GM10248 (cell line): ENCODE measurements around the gene KCNF1.

Experiments
- CTCF ChIA-PET: fragments of 300-600 bp; sonication (Branson Sonifier 250); formaldehyde crosslinking; extraction: SDS; loops from one replicate; lab custom pipeline; 2021; ENCODE audit warnings: antibody characterized with exemption; lab: Yijun Ruan, JAX
- POLR2A ChIA-PET: fragments of 350-650 bp; sonication (Branson Sonifier 250); formaldehyde crosslinking; extraction: SDS; loops from one replicate; lab custom pipeline; 2020; ENCODE audit warnings: antibody characterized with exemption; lab: Yijun Ruan, JAX
- DNase-seq: peaks from one replicate; pipeline ENCODE4 v3.0.0; 2012; ENCODE audit errors: extremely low spot score
- TF ChIP-seq, protein P1 (sequence below): IDR thresholded peaks from 2 replicates; pipeline ENCODE4 v1.5.1; 2012; ENCODE audit warnings: mild to moderate bottlenecking, low read depth; ENCODE audit errors: extremely low read depth, missing control alignments, control extremely low read depth

The KCNF1 gene

DNA sequence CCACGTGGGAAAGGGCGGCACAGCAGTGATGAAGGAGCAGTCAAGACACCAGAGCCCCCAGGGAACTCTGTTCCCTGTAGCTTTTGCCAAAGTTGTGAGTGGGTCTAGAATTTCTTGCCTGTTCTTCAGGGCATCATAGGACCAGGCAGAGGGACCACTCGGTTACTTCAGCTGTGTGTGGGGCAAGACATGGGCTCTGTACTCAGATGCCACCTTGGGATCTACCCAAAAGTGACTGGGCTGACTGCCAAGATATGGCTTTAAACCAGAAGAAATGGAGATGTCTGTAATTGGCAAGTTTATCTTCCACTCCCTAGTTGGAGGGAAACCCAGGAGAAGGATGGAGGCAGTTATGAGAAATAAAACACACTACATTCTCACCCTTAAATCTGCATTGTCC lies 29.6 kb downstream of the KCNF1 start:
- TF ChIP-seq, protein P1, sequence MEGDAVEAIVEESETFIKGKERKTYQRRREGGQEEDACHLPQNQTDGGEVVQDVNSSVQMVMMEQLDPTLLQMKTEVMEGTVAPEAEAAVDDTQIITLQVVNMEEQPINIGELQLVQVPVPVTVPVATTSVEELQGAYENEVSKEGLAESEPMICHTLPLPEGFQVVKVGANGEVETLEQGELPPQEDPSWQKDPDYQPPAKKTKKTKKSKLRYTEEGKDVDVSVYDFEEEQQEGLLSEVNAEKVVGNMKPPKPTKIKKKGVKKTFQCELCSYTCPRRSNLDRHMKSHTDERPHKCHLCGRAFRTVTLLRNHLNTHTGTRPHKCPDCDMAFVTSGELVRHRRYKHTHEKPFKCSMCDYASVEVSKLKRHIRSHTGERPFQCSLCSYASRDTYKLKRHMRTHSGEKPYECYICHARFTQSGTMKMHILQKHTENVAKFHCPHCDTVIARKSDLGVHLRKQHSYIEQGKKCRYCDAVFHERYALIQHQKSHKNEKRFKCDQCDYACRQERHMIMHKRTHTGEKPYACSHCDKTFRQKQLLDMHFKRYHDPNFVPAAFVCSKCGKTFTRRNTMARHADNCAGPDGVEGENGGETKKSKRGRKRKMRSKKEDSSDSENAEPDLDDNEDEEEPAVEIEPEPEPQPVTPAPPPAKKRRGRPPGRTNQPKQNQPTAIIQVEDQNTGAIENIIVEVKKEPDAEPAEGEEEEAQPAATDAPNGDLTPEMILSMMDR, result no peak
- ChIA-PET CTCF (no interaction called here), POLR2A (no interaction called here)

DNA sequence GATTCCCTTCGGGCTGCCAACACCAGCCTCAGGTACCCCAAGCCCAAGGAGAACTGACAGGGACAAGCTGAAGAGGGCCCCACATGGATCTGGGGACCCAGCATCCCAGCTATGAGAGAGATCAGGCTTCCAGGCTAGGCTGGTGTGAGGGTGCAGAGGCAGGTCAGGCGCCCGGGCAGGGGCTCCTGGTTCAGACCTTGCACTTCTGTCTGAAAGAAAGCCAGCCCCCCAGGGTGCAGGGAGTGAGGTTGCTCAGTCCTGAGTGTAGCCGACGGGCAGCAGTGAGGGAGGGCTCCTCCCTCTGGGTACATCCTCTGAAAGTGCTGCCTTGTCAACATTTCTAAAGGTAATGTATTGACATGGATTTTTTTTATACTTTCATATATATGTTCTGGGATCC lies 33.1 kb downstream of the KCNF1 start:
- ChIA-PET POLR2A (no interaction called here), CTCF (no interaction called here)
- TF ChIP-seq, protein P1, result no peak
- DNase-seq, result no peak

More for the DNA sequence above, 29.6 kb downstream of the KCNF1 start:
- DNase-seq, result no peak

DNA sequence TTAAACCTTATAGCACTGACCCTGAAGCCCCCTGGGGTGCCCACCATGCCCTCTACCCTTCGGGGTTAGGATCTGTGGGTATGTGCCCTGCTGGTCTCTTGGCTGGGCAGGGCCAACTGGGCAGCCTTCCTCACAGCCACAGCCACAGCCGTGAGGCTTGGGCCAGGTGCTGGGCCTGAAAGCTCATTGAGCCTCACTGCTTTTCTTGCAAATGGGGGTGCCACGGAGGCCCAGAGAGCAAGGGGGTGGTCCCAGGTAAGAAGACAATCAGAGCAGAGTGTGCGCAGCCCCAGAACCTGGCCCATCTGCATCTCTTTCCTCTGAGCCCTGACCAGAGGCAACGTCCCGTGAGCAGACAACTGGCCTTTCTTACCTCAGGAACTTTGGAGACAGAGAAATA lies 34.7 kb downstream of the KCNF1 start:
- POLR2A ChIA-PET, result no interaction called here
- CTCF ChIA-PET, result no interaction called here

DNA sequence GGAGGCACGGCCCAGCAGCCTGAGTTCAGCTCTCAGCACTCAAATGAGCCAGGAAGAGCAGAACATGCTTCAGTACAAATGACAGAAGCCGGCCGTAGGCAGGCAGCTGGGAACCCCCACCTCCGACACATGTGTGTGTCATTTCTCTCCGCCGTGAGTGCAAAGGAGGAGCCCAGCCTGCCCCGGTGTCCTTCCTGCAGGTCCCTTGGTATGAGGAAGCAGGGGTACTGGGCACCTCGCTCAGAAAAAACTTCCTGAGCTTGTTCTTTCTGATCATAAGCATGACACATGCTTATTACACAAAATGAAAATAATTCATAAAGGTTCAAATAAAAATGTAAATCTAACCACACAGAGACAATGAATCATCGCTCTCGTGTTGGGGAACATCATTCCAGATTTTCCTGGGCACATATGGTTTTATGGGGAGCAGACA lies 35.3 kb downstream of the KCNF1 start:
- POLR2A ChIA-PET, result no interaction called here

More for the DNA sequence above, 34.7 kb downstream of the KCNF1 start:
- DNase-seq, result no peak
- TF ChIP-seq, protein P1, result no peak

DNA sequence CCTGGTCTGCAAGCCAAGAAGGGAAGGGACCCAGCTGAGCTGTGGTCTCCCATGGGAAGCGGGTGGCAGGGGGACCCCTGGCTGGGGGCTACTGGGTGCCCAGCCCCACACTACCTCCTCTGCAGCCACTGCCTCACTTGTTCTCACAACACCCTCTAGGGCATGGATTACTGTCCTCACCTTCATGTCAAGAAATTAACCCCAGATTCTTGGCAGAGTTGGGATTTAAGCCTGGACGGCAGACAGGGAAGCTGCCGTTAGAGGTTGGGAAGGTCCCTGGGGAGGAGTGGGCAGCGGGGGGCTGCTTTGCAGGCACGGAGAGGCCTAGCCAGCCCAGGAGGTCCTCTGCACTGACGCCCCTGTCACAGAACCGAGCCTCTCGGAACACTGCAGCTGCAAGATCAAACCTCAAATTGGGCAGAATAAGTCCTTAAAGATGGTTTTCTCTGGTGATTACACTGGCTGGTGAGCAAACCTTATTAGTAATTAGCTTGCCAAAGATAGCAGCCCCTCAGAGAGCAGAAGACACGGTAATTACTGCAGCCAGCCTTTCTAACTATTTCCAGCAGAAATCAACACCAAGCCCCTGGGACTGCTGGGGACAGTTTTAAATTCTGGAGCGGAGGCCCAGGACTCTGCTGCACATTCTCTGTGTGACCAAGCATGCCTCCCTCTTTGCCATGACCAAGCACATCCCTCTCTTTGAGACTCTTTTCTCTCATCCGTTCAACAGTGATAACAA lies 35.9 kb downstream of the KCNF1 start:
- no peak for DNase-seq
- ChIA-PET POLR2A (no interaction called here), CTCF (no interaction called here)
- TF ChIP-seq, protein P1, result no peak

More for the DNA sequence above, 35.3 kb downstream of the KCNF1 start:
- TF ChIP-seq, protein P1, result no peak
- DNase-seq, result no peak
- CTCF ChIA-PET, result no interaction called here

DNA sequence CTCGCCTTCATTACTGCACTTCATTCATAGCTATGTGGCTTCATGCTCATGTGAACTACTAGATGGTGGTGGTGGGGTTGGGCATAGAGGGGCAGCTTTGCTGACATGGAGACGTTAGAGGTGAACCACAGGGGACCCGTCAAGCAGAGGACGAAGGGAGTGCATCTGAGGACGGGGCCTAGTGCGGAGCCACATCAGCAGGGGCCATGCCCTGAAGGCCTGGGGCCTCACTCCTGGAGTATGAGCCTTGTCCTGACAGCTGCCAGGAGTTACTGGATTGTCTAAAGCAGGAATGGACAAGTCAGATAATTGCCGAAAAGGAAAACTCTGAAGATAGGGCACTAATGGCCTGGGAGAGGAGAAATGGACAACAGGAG lies 36.4 kb downstream of the KCNF1 start:
- ChIA-PET POLR2A (no interaction called here), CTCF (no interaction called here)
- TF ChIP-seq, protein P1, result no peak
- no peak for DNase-seq
